GM21576 (cell line): ENCODE measurements around the gene GALNT18.

Experiments
- ATAC-seq: cut with Tn5 transposase; IDR thresholded peaks from one replicate; pipeline ENCODE4 v1.9.1; 2021; ENCODE audit warnings: mild to moderate bottlenecking, moderate library complexity; ENCODE audit not compliant: unreplicated experiment

GALNT18 gene

DNA sequence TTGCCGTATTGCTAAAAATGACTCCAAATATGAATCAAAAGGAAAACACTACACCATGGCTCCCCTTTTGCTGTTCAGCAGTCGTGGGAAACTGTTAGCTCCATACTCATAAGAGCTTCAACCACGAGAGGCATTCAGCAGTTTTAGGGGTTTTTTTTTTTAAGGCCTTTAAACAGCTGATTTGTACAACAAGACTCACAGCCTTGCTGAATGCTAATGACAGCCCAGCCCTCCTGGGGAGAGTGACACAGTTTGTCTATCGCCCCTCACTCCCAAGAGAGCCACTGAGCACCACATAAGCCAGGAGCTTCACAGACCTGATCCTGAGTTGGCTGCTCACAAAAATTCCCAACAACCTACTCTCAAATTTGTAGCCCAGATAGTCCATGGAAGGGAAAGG is 32.4 kb downstream of the GALNT18 start:
- no peak for ATAC-seq

DNA sequence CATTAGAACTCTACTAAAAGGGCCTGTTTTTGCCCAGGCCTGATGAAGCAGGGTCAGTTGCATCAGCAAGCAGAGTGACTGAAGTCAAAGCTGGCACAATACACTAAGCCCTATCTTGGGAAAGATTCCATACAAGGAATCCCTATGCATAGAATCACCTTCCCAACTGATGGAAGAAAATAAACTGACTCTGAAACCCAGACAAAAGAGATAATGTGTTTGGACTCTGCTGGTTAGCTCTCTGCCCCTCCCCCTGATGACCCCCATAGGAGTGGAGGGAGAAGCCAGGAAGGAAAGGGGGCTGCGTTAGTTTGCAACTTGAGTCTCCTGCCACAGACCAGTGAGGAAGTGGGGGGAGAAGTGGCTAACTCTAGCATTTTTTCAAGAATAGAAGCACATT is 32.9 kb downstream of the GALNT18 start:
- ATAC-seq, result no peak

DNA sequence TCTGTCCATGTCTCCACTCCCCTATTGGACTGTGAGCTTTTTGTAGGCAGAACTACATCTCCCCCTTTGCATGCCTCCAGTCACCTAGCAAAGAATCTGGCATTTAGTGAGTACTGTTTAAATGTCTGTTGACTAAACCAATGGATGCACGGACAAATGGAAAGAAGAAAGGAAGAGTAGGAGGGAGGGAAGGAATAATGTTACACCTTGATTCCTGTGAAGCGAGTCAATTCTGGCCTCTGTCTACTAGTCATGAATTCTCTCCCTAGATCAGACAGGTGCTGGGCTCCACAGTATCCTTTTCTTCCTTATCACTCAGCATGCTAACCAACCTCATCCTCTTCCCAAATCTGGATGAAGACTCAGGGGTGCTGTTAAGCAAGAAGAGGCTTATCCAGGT is 33.6 kb downstream of the GALNT18 start:
- no peak for ATAC-seq

DNA sequence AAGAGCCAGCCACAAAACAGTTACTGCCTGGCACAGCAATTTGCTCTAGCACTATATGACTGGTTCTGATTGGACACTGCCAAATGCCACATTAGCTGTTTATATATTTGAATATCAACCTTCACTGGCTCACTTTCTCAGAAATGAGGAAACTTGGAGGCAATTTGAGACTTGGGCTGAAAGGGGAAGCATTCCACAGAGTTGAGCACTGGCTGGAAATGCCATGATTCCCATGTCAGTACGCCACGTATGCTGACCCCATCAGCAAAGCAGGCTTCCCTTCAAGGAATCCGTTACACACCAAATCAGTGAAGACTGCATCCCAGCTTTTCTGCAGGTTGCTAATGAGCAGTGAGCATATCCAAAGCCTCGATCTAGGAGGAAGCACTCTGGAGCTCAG is 34.7 kb downstream of the GALNT18 start:
- no peak for ATAC-seq

DNA sequence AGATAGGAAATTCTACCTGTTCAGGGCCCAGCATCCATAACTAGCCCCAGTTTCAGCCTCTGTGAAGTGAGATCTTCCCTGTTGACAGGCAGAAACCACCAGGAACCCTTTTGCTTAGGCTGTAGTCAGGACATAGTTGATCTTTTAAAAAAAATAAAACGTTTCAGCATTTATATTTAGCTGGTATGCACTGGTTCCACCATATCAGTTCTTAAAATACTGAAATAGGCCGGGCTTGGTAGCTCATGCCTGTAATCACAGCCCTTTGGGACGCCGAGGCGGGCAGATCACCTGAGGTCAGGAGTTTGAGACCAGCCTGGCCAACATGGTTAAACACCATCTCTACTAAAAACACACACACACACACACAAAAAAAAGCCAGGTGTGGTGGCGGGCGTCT is 35.3 kb downstream of the GALNT18 start:
- ATAC-seq, result no peak

DNA sequence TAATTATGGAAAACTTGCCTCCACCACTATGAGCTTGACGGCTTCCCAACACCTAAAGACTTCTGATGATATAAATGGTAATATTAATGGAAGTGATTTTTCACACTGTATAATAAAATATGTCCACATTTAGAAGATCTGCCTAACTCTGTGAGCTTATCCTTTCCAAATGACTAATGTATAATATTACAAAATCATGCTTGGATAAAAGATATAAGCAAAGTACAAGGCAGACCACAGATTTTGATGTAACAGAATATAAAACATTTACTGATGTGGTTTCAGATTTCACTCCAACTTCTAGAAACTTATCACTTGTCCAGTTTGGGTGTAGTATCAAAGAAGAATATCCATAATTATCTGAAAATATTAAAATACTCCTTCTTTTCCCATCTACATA is 36.9 kb downstream of the GALNT18 start:
- no peak for ATAC-seq

DNA sequence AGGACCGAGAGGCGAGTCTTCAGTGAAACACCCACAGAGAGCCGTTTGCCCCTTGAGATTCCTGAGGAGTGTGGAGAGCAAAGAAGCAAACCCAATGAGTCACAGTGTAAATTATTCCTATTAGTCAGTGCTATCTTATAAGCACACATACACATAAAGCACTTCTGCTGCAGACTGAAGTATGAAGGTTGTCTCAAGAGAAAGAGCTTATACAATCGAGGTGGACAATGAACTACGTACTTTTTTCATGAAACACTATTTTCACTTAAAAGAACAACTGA is 37.3 kb downstream of the GALNT18 start:
- ATAC-seq, result no peak

DNA sequence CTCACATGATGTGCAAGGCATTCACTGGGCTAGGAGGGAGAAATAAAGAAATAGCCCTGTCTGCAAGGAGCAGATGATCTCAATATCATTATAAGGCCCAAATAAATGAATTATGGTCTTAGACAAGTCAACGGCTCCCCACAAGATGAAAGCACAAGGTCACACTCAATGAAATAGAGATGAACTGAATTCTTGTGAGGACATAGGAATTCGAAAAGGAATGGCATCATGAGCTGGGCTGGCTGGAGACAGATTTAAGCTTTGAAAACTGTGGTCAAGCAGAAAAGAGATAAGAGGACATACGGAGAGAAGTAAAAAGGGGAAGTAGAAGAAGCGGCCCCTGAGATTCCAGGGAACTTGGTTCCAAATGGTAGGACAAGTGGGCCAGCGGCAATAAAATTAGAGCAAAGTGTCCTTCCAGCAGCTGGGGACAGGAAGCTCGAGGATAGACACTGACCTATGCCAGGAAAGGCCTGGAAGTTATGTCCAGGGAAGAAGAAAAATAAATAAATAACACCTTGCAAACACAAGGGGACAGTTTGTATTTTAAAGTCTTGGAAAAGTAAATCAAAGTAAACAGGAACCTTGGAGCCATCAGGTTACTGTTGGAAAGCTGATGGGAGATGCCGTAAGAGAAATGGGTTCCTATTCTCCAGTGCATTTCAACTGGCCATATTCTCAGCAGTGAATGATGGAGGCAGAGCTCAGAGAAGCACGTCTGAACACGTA is 37.8 kb downstream of the GALNT18 start:
- no peak for ATAC-seq

DNA sequence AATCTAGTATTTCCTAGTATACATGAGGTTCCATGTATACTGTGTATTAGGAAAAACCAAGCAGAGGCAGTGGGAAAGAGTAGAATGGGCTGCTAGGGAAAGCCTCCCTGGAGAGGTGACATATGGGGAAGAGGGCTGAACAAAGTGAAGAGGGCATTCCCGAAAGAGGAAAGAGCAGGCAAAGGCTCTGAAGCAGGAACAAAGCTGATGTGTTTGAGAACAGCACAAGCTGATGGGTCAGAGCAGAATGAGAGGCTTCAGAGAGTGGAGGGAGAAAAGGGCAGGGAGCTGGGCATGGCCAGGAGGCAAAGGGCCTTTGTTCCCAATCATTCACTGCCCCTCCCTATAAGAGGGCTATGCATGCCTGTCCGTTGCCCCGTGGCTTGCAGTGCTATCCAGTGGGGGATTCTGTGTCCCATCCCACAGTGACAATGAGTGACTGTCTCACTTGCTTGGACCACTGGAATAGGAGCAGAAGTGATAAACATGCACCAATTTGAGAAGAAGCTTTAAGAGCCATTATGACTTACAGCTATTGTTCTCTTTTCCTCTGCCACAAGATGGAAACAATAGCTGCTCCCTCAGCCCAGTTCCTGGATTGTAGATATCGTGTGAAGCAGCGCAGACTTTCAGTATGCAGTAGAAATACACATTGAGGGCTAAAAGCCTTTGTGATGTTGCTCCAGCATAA is 39.6 kb downstream of the GALNT18 start:
- no peak for ATAC-seq

DNA sequence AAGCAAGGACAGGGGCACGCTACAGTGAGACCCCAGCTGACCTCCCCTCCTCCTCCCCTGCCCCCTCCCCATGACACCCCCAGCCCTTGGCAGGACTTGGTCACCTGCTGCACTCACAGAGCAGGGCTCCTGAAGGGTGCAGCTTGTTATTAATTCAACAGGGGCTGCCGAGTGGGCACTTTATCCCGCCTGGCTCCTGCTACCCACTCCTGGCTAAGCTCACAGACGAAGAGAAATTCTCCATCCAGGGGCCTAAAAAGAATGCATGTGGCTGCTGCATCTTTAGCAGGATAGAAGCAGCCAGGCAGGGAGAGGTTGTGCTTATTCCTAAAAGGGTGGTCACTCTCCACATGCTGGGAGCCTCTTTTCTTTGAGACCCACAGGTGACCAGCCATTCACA is 40.3 kb downstream of the GALNT18 start:
- ATAC-seq, result no peak

DNA sequence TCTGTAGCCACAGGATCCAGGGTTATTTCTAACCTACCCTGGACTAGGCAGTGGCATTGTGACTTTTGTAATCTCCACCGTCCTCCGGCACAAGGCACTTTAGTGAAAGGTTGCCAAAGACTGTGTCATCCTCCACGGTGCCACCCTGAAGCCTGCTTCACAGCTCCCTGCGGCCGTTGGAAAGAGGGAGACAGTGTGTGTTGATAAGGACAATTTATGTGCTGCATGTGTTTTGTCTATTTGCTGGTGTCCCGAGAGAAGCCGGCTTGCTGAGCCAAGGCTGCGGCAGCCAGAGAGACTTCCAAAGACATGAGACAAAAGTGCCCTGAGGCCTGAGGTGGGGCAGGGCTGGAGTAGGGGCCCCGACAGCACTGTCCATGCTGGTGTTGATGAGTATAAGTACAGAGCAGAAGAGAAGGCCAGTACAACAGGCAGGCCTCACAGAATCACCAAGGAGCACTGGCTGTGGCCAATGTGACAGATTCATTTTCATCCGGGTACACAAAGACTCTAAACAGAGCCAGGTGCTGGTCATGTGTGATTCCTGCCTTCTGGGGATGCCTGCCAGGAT is 40.9 kb downstream of the GALNT18 start:
- ATAC-seq, result no peak

DNA sequence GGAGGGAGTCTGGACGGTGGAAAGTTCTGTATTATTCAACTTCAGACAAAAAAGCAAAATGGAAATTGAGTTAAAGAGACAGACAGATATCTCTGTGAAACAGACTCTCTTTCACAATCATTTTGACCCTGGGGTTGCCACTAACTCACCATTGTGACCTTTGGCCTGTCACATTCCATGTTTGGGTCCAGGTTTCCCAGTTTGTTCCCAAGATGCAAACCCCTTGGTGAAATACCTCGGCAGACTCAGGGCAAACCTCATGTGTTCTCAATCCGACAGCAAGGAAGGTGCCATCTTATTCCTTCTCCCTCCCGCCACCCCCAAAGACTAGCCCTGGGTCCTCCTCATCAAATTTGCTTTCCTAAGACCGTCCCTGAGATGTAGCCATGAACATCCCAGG is 41.8 kb downstream of the GALNT18 start:
- no peak for ATAC-seq

DNA sequence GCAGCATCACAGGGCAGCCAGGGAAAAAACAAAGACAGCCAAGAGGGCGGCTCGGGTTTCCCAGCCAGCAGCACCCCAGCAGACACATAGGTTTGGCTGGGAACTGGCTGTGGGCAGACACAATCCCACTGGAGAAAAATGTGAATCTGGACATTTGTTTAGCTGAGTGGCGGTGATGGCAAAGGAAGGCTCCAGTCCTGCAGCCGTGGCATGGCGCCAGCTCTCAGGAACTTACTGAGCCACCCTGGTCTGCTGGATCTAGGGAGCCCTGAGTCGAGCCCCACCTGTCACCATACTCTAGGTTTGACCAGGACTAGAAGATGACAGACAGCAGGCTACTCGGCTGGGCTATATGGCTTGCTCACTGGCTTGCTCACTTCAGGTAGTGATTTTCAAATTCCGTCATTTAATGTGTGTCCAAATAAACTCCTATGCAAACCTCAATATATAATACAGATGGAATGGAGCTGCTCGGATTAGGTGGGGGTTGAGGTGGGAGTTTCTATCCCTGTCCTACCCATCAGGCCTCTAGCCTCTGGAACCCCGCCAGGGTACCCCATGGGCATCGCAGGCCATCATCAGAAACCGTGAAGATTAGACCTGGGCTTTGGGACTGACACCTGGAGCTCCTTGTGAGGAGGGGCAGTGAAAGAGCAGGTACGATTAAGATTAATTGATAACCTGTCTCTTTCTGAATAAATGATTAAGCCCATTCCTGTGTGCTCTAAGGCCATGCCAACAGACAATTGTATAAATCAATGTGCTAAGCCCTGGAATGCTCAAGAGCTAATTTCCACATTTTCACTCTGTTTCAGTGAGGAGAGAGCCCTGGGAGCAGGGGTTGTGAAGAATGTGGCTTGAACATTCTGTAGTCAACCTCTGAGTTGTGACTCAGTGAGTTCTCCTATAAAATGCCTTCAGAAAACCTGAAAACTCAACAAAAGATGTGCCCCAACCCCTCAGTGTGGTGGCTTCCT is 42.5 kb downstream of the GALNT18 start:
- ATAC-seq, result no peak

DNA sequence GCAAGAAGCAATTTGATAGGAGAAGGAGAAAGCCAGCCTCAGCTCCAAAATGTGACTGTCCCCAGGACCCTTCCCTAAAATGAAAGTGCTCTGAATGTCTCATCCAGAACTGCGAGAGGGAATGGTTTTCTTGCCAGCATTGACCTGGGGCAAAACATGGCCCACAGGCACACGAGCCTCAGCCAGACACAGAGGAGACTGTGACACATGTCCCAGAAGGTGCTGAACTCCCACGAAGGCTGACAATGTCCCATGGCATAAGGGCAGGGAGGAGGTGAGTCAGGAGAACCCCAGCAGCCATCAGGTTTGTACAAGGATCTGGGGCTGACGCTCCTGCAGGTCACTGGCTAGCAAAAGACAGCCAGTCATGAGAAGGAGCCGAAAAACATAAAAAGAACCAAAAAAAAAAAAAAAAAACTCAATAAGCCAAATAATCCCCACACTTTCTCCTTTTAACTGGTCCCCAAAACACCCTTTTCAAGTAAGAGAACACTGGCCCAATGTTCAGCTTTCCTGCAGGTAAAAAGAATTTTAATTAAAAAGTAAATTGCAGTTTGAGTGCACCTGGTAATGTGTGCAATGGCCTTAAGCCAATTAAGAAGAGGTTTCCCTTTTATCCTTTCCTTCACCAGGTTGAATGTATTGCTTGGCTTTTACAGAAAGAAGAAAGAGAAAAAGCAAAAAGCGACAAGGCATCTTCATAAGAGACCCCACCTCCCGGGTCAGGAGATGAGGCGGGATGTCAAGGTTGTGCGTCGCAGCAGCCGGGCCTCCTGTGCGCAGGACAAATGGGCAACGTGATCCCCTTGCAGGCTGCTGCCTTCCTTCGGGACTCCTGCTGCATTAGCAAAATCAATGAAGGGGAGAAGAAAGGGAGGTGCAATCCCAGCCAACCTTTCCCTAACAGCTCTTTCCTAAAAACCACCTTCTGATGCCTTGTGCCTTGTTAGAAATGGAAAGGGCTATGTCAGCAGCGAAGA is 43.6 kb downstream of the GALNT18 start:
- no peak for ATAC-seq

DNA sequence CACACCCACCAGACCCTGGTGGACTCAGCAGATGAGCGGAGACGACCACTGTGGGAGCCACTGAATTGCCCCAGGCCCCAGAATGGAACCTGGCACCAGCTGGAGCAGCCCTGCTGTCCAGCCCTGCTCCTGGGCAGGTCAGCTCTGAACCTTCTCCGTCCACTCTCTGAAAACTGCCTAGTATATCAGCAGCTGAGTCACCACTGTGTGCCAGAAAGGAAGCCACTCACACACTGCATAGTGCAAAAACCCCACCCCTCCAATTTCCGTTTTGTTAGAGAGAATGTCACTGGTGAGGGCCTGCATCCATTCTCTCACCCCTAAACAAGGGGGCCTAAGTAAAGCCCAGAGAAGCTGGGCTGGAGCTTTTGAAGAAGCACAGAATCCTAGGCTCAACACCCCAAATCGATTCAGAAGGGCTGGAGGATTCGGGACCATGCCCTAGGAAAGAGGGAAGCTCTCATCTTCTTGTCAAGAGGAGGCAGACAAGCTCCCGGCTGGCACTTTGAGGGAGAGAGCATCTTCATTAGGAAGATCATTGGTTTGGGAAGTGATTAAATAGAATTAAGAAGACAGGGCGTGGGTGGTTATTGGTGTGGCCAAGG is 44.5 kb downstream of the GALNT18 start:
- ATAC-seq, result no peak

DNA sequence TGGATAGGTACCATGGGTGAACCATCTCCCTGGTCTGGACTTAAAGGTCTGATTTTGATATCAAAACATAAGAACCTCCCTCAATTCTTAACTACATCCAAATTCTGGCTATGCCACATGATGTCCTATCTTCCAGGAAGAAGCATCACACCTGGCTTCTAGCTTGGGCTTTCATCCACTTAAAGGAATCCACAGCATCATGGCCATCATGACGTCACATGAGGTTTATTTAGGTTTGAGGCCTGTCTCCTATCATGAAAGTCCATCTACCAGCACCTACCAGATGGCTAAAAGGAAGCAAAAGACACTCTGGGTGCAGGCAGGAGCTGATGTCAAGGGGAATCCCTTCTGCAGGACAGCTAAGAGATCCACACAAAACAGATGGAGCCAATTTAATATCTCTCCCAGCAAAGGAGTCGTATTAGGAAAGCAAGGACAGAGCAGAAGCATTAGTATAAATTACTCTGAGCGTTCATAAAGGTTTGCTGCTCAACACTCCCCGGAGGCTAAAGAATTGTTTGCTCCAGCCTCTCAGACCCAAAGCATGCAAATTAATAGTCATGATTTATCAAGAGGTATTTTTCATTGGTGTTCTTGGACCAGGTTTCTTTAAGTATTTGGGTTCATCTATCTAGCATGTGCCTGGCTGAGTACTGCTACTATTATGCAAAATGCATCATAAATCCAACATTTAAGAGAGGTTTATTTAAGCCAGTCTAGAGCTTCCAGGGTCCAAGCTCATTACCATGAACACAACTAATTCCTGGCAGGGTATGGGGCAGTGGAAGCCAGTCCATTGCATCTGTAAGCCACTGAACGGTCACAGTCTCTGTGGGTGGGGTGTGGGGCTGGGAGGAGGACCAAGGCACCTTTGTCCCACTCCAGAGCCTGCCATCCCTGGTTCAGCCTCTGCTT is 47.2 kb downstream of the GALNT18 start:
- ATAC-seq, result no peak

DNA sequence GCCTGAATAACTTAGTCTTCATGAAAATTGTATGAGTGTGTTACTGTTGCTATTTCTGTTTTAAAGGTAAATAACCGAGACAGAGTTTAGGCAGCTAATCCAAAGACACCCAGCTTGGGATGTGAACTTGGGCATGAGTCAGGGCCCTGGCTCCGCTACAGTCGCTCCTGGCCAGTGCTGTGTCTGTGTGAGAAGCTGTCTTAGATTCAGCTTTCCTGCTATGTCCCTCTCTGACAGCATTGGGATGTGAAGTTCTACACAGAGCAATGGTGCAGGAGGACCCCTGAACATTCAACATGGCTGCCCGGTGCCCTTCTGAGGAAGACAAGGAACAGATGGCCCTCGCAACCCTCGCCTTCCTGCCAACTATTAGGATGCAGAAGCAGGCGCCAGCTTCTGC is 49.4 kb downstream of the GALNT18 start:
- ATAC-seq, result no peak

DNA sequence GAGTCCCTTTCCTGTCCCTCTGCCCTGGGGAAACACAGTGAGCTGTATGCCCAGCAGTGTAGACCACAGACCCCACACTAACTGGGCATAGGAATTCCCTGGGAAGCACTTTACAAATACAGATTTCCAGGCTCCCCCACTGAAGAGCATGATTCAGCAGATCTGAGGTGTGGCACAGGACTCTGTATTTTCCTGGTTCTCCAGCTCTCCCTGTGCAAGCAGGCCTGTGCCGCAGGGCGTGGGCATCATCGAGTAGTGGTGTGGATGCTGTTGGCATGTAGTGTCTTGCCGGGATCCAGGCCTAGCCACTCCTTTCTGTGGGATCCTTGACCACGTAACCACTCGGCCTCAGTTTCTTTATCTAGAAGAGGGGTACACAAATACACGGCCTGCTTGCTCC is 49.9 kb downstream of the GALNT18 start:
- no peak for ATAC-seq

DNA sequence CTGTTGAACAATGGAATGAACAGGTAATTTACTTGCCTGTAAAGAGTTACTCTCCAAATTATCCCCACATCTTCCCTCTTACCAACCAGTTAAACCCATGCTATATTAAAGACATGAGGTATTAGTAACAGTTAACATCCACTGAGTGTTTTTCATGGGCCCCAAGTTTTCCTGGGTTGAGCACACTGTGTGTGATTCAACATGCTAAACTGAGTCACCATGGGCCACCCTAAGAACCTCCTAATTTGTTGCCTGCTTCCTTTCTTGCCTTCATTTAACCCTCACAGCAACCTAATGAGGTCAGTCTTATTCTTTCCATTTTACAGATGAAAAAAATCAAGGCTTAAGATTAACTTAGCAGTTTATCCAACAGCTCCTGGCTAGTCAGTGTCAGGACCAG is 51.0 kb downstream of the GALNT18 start:
- ATAC-seq, result no peak
